Fibroblast of skin of abdomen (primary cell): ENCODE measurements around the gene KLF16.

ENCODE experiments used
- DNase-seq: peaks from one replicate; pipeline ENCODE4 v3.0.0-alpha.2; 2013

Gene KLF16

GRCh38 chr19:1819341-1820255 is 43.8 kb downstream of the KLF16 start:
- DNase-seq = no peak

GRCh38 chr19:1818549-1819195 is 44.7 kb downstream of the KLF16 start:
- DNase-seq = no peak

GRCh38 chr19:1817553-1818179 is 45.7 kb downstream of the KLF16 start:
- no peak for DNase-seq

- DNase-seq = no peak
Measured at GRCh38 chr19:1816530-1817298, 46.7 kb downstream of the KLF16 start.

GRCh38 chr19:1815605-1816529 is 47.5 kb downstream of the KLF16 start:
- DNase-seq = no peak

GRCh38 chr19:1814833-1815604 is 48.4 kb downstream of the KLF16 start:
- no peak for DNase-seq

- no peak for DNase-seq
Measured at GRCh38 chr19:1814391-1814790, 49.0 kb downstream of the KLF16 start.

- no peak for DNase-seq
Measured at GRCh38 chr19:1813192-1814182, 49.9 kb downstream of the KLF16 start.

- DNase-seq = peak; percentile 87
Measured at GRCh38 chr19:1812426-1813191, 50.8 kb downstream of the KLF16 start.

- DNase-seq = no peak
Measured at GRCh38 chr19:1811942-1812425, 51.4 kb downstream of the KLF16 start, which contains the start of gene ATP8B3. TSS of gene ATP8B3 (minus strand) at chr19:1812276. CDS start at chr19:1811736, 540 bp downstream.

GRCh38 chr19:1811472-1811894 is 51.9 kb downstream of the KLF16 start:
- DNase-seq = peak; percentile 41

GRCh38 chr19:1810439-1811160 is 52.8 kb downstream of the KLF16 start:
- DNase-seq = no peak

- no peak for DNase-seq
Measured at GRCh38 chr19:1809678-1810077, 53.7 kb downstream of the KLF16 start.

- DNase-seq = no peak
Measured at GRCh38 chr19:1808395-1808731, 55.0 kb downstream of the KLF16 start.

GRCh38 chr19:1807695-1808394 is 55.5 kb downstream of the KLF16 start:
- DNase-seq = no peak

GRCh38 chr19:1807030-1807694 is 56.2 kb downstream of the KLF16 start:
- DNase-seq = no peak
